ENCODE measurements around the gene HOXA6.

DNA sequence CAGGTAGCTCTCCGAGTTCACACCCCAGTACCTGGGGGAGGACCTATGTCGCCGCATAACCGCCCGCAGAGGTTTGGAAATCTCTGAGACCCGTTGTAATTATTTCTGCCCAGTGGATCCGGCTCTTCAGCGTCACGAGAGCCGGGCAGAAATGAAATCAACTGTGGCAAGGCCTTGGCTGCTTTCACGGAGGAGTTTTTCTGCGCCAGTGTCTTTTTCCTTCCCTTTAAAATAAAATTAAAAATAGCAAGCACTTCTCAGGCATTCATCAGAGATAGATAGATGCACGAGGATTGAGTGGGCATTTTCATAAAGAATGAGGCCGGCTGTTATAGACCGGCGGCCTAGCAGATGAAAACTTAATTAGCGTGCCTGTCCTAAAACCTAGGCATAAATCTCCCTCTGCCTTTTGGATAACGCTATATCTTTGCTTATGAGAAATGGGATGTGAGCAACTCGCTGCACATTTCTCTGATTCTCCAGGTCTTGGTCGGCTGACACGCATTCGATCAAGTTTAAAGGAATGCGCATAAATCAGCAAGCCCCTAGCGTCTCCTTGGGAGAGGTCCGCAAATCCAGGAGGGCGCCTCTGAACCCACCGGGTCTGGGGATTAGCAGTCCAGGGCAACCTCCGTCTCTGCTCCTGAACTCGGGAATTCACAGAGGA lies 45.9 kb upstream of the HOXA6 start:
- TF ChIP-seq CTCF (conservative IDR thresholded peaks at IDR 0.05; ENCODE audit: low read length): no peak
- no peak for TF ChIP-seq EZH2phosphoT487 (IDR thresholded peaks at IDR 0.05; ENCODE audit: borderline replicate concordance, low read depth, low read length)
